GM19035 (cell line): Measurements from ENCODE around the gene LAMA1.

Experiments
- ATAC-seq: cut with Tn5 transposase; IDR thresholded peaks from one replicate; pipeline ENCODE4 v1.9.1; 2021; ENCODE audit not compliant: unreplicated experiment

Gene LAMA1

GRCh38 chr18:6920099-6920955, 197.3 kb downstream of the LAMA1 start:
- ATAC-seq = no peak

GRCh38 chr18:6917072-6917471, 200.5 kb downstream of the LAMA1 start:
- no peak for ATAC-seq

GRCh38 chr18:6901286-6901926, 216.2 kb downstream of the LAMA1 start:
- no peak for ATAC-seq

GRCh38 chr18:6891788-6892187, 225.8 kb downstream of the LAMA1 start:
- no peak for ATAC-seq
